Uterus (tissue), 4 donors: Measurements from ENCODE around the gene ARHGEF6. TPM values are rescaled to one million over a fixed set of nuclear protein-coding genes. Genes with fewer than 3 reads are reported as not detected.

Source experiments
- DNase-seq, 2 donors: peaks; one replicate each; pipeline ENCODE4 v3.0.0-alpha.2; 2019 to 2020
- H3K27ac ChIP-seq, 2 donors: fragments of 200-600 bp; sonication (generic); 1 replicate in 1 of 2; 2 replicates in 1 of 2; pipeline ENCODE4 v1.5.1; 2016 to 2018
- H3K27me3 ChIP-seq, 2 donors: fragments of 200-600 bp; sonication (generic); one replicate each; pipeline ENCODE4 v1.5.1; 2018 to 2019; ENCODE audit warnings: control low read depth in 1 of 2
- H3K36me3 ChIP-seq, 2 donors: fragments of 200-600 bp; sonication (generic); one replicate each; pipeline ENCODE4 v1.5.1; 2019; ENCODE audit warnings: control low read depth in 1 of 2
- H3K4me1 ChIP-seq, 2 donors: fragments of 200-600 bp; sonication (generic); one replicate each; pipeline ENCODE4 v1.5.1; 2018 to 2019; ENCODE audit warnings: control low read depth in 1 of 2
- H3K4me3 ChIP-seq, 2 donors: fragments of 200-600 bp; sonication (generic); 1 replicate in 1 of 2; 2 replicates in 1 of 2; pipeline ENCODE4 v1.5.1; 2018 to 2019; ENCODE audit warnings: mild to moderate bottlenecking in 1 of 2
- H3K9me3 ChIP-seq, 2 donors: fragments of 200-600 bp; sonication (generic); one replicate each; pipeline ENCODE4 v1.5.1; 2019; ENCODE audit warnings: control low read depth in 1 of 2
- CTCF ChIP-seq, 4 experiments: fragments of 200-600 bp in 2 of 4; fragments of 450-650 bp in 2 of 4; sonication (generic) in 2 of 4; IDR thresholded peaks; one replicate each; pipeline ENCODE4 v1.5.1; 2016 to 2019; ENCODE audit warnings: antibody characterized with exemption in 4 of 4, mild to moderate bottlenecking in 2 of 4, moderate library complexity in 1 of 4
- POLR2A ChIP-seq, 2 donors: fragments of 450-650 bp; IDR thresholded peaks; one replicate each; pipeline ENCODE4 v1.6.1; 2016; ENCODE audit warnings: antibody characterized with exemption in 2 of 2, mild to moderate bottlenecking in 1 of 2, moderate library complexity in 1 of 2
- intact Hi-C: fragments of 100-400 bp; cut with DNase I; formaldehyde crosslinking; loops from one replicate; pipeline ENCODE4 v1.15.1; 2023; ENCODE audit warnings: low total_unique reads
- total RNA-seq, 4 donors: library from RNA; depleted of rRNA in 3 of 4; stranded (reverse); fragments of >200 nt in 3 of 4; gene quantifications; one replicate each; pipeline versions ENCODE4 v1.1.0 to v1.2.4, GENCODE V29; 2014 to 2023
- donor health status: DM: yes; HTN: yes; CAD: no.

The ARHGEF6 gene
- total RNA-seq, 4 donors from 2014 or later = 19.7 to 26.9 (median 24.7) TPM

DNA sequence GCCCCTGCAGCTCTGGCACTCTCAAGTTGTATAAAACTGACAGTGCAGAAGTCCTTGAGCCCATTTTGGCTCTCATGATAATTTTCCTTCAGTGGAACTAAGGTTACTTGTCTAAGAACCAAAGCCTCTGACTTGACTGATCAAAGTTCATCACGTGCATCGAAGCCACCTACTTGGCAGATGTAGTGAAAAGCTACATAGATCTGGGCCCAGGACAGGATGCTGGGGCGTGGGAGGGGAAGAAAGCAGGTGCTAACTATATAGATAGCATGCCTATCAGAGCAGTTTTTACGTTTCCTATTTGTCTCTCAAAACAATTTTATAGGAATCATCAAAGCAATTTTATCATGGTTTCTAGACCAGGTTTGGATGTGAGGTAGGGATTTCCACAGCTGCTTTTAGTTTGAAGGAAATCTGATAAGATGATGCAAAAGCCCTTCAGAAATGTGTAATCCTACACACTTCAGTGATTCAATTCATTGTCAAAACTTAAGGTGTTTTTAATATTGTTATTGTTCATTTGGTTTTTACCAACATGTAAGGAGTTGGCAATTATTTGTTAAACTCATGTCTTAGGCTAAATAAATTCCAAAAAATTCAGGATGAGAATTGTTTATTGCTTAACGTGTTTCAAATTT, 134.0 kb downstream of the ARHGEF6 start:
- Histone ChIP-seq H3K4me3 (no peak overlapping the region), H3K9me3 (no peaks in the 10 kb centered on the region), H3K4me1 (no peaks in the 10 kb centered on the region), H3K36me3 (no peaks in the 10 kb centered on the region), H3K27me3 (no peaks in the 10 kb centered on the region), H3K27ac (no peak overlapping the region)
- TF ChIP-seq CTCF (IDR thresholded peaks at IDR 0.05) (no peak), POLR2A (IDR thresholded peaks at IDR 0.05) (no peak)
- intact Hi-C loops = no loop called here
- DNase-seq = no peak

DNA sequence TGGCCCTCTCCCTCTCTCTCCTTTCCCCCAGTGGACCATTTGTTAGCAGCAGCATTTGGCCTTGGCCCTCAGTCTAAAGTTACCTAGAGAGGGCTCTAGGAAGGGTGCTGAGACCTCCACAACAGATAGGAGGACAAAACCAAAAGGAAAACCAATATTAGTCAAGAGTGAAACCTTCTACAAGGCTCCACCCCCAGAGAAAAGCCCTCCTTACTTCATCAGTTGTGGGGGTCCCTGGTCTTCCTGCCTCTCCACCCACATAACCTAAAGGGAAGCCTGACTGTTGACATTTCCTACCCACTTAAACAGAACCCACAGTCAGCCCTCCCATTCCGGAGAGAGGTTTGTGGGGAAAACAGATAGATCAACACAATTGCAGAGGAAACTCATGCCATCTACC, 137.5 kb downstream of the ARHGEF6 start:
- Histone ChIP-seq H3K27ac (no peak overlapping the region), H3K4me1 (no peaks in the 10 kb centered on the region), H3K27me3 (no peaks in the 10 kb centered on the region), H3K4me3 (no peak overlapping the region), H3K9me3 (no peaks in the 10 kb centered on the region), H3K36me3 (no peaks in the 10 kb centered on the region)
- DNase-seq = no peak
- intact Hi-C loops = no loop called here
- no peak for TF ChIP-seq CTCF (IDR thresholded peaks at IDR 0.05)
- TF ChIP-seq POLR2A (IDR thresholded peaks at IDR 0.05) = no peak

DNA sequence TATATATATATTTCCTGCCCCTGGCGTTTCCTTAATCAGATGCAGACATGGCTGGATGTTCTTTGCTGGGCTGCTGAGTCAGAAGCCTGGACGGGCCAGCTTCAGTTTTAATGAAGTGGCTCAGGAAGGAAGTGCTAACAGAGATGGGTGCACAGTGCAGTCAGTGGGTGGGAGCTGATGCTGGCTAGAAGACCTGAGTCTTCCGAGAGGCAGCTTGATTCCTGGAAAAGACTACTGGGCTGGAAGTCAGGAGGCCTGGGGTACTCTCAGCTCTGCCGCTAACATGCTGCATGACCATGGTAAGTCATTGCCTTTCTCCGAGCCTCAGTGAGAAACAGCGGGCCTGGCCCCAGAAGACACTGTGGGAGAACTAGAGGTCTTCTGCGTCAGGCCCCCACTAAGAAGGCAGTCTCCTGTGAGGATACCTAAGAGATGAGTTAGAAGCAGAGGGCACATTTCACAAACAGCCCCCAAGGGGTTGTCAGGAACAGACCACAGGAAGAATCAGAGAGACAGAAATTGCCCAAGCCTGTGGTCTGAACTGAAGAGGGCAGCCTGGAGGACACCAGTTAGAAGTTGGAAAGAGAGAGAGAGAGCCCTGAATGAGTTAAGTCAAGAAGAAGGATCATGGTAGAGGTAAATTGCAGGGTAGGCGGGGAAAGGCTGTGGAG, 141.1 kb downstream of the ARHGEF6 start:
- H3K36me3 ChIP-seq = no peaks in the 10 kb centered on the region
- intact Hi-C loops = no loop called here
- no peaks in the 10 kb centered on the region for H3K4me1 ChIP-seq
- no peak for DNase-seq
- H3K27me3 ChIP-seq = no peaks in the 10 kb centered on the region
- TF ChIP-seq CTCF (IDR thresholded peaks at IDR 0.05) = no peak
- no peak for TF ChIP-seq POLR2A (IDR thresholded peaks at IDR 0.05)
- no peak overlapping the region for H3K4me3 ChIP-seq
- no peaks in the 10 kb centered on the region for H3K9me3 ChIP-seq
- H3K27ac ChIP-seq = no peak overlapping the region

GRCh38 chrX:136636121-136636520, 144.6 kb downstream of the ARHGEF6 start:
- H3K4me3 ChIP-seq = no peak overlapping the region
- no peak for TF ChIP-seq CTCF (IDR thresholded peaks at IDR 0.05)
- TF ChIP-seq POLR2A (IDR thresholded peaks at IDR 0.05) = no peak
- DNase-seq = no peak
- no peaks in the 10 kb centered on the region for H3K36me3 ChIP-seq
- no peaks in the 10 kb centered on the region for H3K4me1 ChIP-seq
- intact Hi-C loops = no loop called here
- no peak overlapping the region for H3K27ac ChIP-seq
- H3K27me3 ChIP-seq = no peaks in the 10 kb centered on the region
- no peaks in the 10 kb centered on the region for H3K9me3 ChIP-seq

DNA sequence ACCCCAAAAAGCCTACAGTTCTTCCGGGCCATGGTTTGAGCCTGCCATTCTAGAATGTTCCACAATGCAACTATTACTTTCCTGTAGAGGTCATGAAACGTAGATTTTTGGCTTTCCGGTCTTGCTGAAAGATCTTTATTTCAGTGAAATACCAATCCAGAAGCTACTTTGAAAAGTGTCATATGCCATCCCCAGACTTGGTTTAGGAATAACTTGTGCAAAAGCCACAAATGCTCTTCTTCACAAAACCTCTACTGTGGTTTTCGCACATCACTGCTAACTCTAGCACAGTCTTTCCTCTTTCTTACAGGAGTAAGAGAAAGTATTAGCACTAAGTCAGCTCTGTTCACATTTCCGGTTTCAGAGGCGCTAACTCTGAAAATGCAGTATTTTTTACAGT, 145.5 kb downstream of the ARHGEF6 start:
- no peaks in the 10 kb centered on the region for H3K36me3 ChIP-seq
- H3K9me3 ChIP-seq = no peaks in the 10 kb centered on the region
- no peaks in the 10 kb centered on the region for H3K4me1 ChIP-seq
- intact Hi-C loops = no loop called here
- H3K4me3 ChIP-seq = no peak overlapping the region
- no peaks in the 10 kb centered on the region for H3K27me3 ChIP-seq
- DNase-seq = no peak
- no peak overlapping the region for H3K27ac ChIP-seq
- no peak for TF ChIP-seq CTCF (IDR thresholded peaks at IDR 0.05)
- no peak for TF ChIP-seq POLR2A (IDR thresholded peaks at IDR 0.05)
